Stimulated activated CD4-positive, alpha-beta T cell treated with anti-CD3 and anti-CD28 coated beads, TNF-alpha, amount 100 ng/mL, for 4 hours (primary cell): ENCODE data around the gene GNAS-AS1.

Experiments used
- DNase-seq, 3 experiments: peaks; one replicate each; pipeline ENCODE4 v3.0.0-alpha.2; 2020; ENCODE audit warnings: low read depth in 3 of 3

The GNAS-AS1 gene

GRCh38 chr20:58810116-58810878 lies 40.4 kb downstream of the GNAS-AS1 start:
- no peak for DNase-seq

GRCh38 chr20:58808271-58809046 lies 42.2 kb downstream of the GNAS-AS1 start:
- no peak for DNase-seq

GRCh38 chr20:58807801-58808200 lies 42.9 kb downstream of the GNAS-AS1 start:
- DNase-seq: no peak

- DNase-seq: no peak
Measured at GRCh38 chr20:58803533-58803932, 47.2 kb downstream of the GNAS-AS1 start.

GRCh38 chr20:58802061-58802460 lies 48.6 kb downstream of the GNAS-AS1 start:
- no peak for DNase-seq

GRCh38 chr20:58800134-58800871 lies 50.4 kb downstream of the GNAS-AS1 start:
- DNase-seq: no peak

GRCh38 chr20:58797371-58798338 lies 53.0 kb downstream of the GNAS-AS1 start:
- no peak for DNase-seq

GRCh38 chr20:58795923-58796245 lies 54.8 kb downstream of the GNAS-AS1 start:
- no peak for DNase-seq

GRCh38 chr20:58795181-58795922 lies 55.4 kb downstream of the GNAS-AS1 start:
- no peak for DNase-seq

GRCh38 chr20:58794510-58795180 lies 56.1 kb downstream of the GNAS-AS1 start:
- no peak for DNase-seq

- DNase-seq: no peak
Measured at GRCh38 chr20:58793512-58794420, 56.9 kb downstream of the GNAS-AS1 start.

GRCh38 chr20:58792426-58792825 lies 58.3 kb downstream of the GNAS-AS1 start:
- no peak for DNase-seq

GRCh38 chr20:58791286-58791685 lies 59.4 kb downstream of the GNAS-AS1 start:
- DNase-seq: no peak

- DNase-seq: no peak
Measured at GRCh38 chr20:58790454-58790853, 60.2 kb downstream of the GNAS-AS1 start.

- DNase-seq: no peak
Measured at GRCh38 chr20:58788896-58789544, 61.7 kb downstream of the GNAS-AS1 start.

GRCh38 chr20:58787211-58788005 lies 63.3 kb downstream of the GNAS-AS1 start:
- no peak for DNase-seq

GRCh38 chr20:58784321-58785074 lies 66.2 kb downstream of the GNAS-AS1 start:
- DNase-seq: no peak
